SK-N-SH (cell line): Measurements from ENCODE around the gene AMPH.

Source experiments
- CHD2 ChIP-seq: fragments of 150-350 bp; IDR thresholded peaks from 2 replicates; pipeline ENCODE4 v1.6.1; 2018; ENCODE audit warnings: low read length; ENCODE audit not compliant: partially characterized antibody
- CTCF ChIP-seq: fragments of 200-600 bp; sonication (generic); IDR thresholded peaks from 2 replicates; pipeline ENCODE4 v1.6.1; 2017; ENCODE audit warnings: antibody characterized with exemption, mild to moderate bottlenecking, moderate library complexity
- EP300 ChIP-seq, 2 experiments: IDR thresholded peaks; 2 replicates each; pipeline versions ENCODE4 v1.4.0 to v1.6.1; 2012; ENCODE audit warnings: borderline replicate concordance in 1 of 2, low read depth in 1 of 2, low read length in 1 of 2
- EZH2phosphoT487 ChIP-seq: fragments of 200-600 bp; sonication (generic); IDR thresholded peaks from 2 replicates; pipeline ENCODE4 v1.6.1; 2017; ENCODE audit warnings: low read depth, mixed run types, mild to moderate bottlenecking, antibody characterized with exemption, moderate library complexity, borderline replicate concordance
- GABPA ChIP-seq: IDR thresholded peaks from 2 replicates; pipeline ENCODE4 v1.4.0; 2012; ENCODE audit warnings: low read depth, mild to moderate bottlenecking
- GATA2 ChIP-seq: sonication (generic); formaldehyde crosslinking; IDR thresholded peaks from 2 replicates; pipeline ENCODE4 v1.5.0; 2020; ENCODE audit warnings: mild to moderate bottlenecking, missing genetic modification reagents
- MXI1 ChIP-seq: IDR thresholded peaks from 2 replicates; pipeline ENCODE4 v1.6.1; 2012; ENCODE audit warnings: mild to moderate bottlenecking, low read depth, low read length, improper control_type of control experiment
- PBX3 ChIP-seq: IDR thresholded peaks from 2 replicates; pipeline ENCODE4; 2012
- REST ChIP-seq: IDR thresholded peaks from 2 replicates; pipeline ENCODE4 v1.6.1; 2012; ENCODE audit warnings: mild to moderate bottlenecking, low read depth, low read length, moderate library complexity
- SIN3A ChIP-seq: IDR thresholded peaks from 2 replicates; pipeline ENCODE4 v1.6.1; 2012; ENCODE audit warnings: low read depth, mild to moderate bottlenecking, low read length, moderate library complexity, borderline replicate concordance

GRCh38 chr7:38568497-38568896, 62.7 kb downstream of the AMPH start:
- TF ChIP-seq CHD2 (no peak), REST (no peak), EP300 (IDR thresholded peaks at IDR 0.05; ENCODE audit: borderline replicate concordance in 1 of 2, low read depth in 1 of 2, low read length in 1 of 2) (no peak), PBX3 (no peak), GATA2 (CRISPR knock-in tag) (no peak), CTCF (no peak), MXI1 (no peak), SIN3A (no peak), EZH2phosphoT487 (no peak), GABPA (no peak)
